Right lobe of liver (tissue), 4 donors: ENCODE measurements around the gene MACROD2.

ENCODE experiments used
- POLR2A ChIP-seq: fragments of 450-650 bp; IDR thresholded peaks from one replicate; pipeline ENCODE4 v1.6.1; 2017; ENCODE audit warnings: antibody characterized with exemption, mild to moderate bottlenecking
- TF ChIP-seq, protein P1 (sequence below), 4 donors: fragments of 200-600 bp in 3 of 4; fragments of 450-650 bp in 1 of 4; IDR thresholded peaks; one replicate each; pipeline versions ENCODE4 v1.5.1 to v1.8.0; 2016 to 2022; ENCODE audit warnings: antibody characterized with exemption in 4 of 4, mild to moderate bottlenecking in 2 of 4
- donor health status: DM: no; HTN: no; CAD: no.
- donor health status: DM: no; HTN: no; CAD: no.
- donor health status: DM: no; HTN: yes; CAD: no.

DNA sequence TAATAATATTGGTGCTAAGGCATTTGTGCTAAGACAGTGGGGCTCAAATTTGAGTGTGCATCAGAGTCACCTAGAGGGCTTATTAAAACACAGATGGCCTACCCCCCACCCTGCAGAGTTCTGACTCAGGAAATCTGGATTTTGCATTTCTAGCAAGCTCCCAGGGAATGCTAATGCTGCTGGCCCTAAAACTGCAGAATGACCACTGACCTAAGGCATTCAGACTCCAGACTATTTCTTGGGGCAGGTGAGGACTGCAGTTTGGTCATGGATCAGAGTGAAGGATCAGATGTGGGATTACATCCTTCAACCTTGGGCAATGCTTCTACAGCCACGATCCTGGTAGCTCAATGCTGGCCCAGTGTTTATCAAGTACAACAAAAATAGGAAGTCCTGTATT lies 952.2 kb downstream of the MACROD2 start:
- no peak for TF ChIP-seq POLR2A
- TF ChIP-seq, protein P1, sequence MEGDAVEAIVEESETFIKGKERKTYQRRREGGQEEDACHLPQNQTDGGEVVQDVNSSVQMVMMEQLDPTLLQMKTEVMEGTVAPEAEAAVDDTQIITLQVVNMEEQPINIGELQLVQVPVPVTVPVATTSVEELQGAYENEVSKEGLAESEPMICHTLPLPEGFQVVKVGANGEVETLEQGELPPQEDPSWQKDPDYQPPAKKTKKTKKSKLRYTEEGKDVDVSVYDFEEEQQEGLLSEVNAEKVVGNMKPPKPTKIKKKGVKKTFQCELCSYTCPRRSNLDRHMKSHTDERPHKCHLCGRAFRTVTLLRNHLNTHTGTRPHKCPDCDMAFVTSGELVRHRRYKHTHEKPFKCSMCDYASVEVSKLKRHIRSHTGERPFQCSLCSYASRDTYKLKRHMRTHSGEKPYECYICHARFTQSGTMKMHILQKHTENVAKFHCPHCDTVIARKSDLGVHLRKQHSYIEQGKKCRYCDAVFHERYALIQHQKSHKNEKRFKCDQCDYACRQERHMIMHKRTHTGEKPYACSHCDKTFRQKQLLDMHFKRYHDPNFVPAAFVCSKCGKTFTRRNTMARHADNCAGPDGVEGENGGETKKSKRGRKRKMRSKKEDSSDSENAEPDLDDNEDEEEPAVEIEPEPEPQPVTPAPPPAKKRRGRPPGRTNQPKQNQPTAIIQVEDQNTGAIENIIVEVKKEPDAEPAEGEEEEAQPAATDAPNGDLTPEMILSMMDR (IDR thresholded peaks at IDR 0.05) = no peak
